ENCODE measurements around the gene ZDHHC11.

The ZDHHC11 gene

GRCh38 chr5:746258-746761 lies 104.5 kb downstream of the ZDHHC11 start:
- H3K4me3 ChIP-seq (ENCODE audit: low read depth, low read length) = no peak overlapping the region
- TF ChIP-seq CTCF (IDR thresholded peaks at IDR 0.05; ENCODE audit: low read depth, low read length) = no peak
- DNase-seq (ENCODE audit: low read depth, low spot score) = no peak
- in situ Hi-C loops (cut with HindIII; ENCODE audit: low sequenced_read_pairs) = no loop called here
